Activated T-helper 17 cell treated with anti-CD3 and anti-CD28 coated beads, Interleukin-2, amount 50 U/mL, for 72 hours (primary cell): ENCODE data around the gene MYO15B. TPM values are rescaled to one million over a fixed set of nuclear protein-coding genes. Genes with fewer than 3 reads are reported as not detected.

Experiments used
- ATAC-seq: fragments of 150-1000 bp; cut with Tn5 transposase; replicated peaks from 2 replicates; pipeline ENCODE4 v1.10.0; 2021; ENCODE audit warnings: mild to moderate bottlenecking, moderate library complexity
- H3K27ac Mint-ChIP-seq: one replicate; pipeline ENCODE4 v1.8.0; 2022; ENCODE audit warnings: mixed read lengths
- H3K27me3 Mint-ChIP-seq: one replicate; pipeline ENCODE4 v1.8.0; 2022; ENCODE audit warnings: mixed read lengths
- H3K36me3 Mint-ChIP-seq: one replicate; pipeline ENCODE4 v1.8.0; 2022; ENCODE audit warnings: low read depth, mild to moderate bottlenecking, mixed read lengths
- H3K4me1 Mint-ChIP-seq: one replicate; pipeline ENCODE4 v1.8.0; 2022; ENCODE audit warnings: mixed read lengths
- H3K4me3 Mint-ChIP-seq: one replicate; pipeline ENCODE4 v1.8.0; 2022; ENCODE audit warnings: mild to moderate bottlenecking, mixed read lengths
- H3K9me3 Mint-ChIP-seq: one replicate; pipeline ENCODE4 v1.8.0; 2022; ENCODE audit warnings: mixed read lengths
- total RNA-seq, 2 donors: library from RNA; stranded (reverse); gene quantifications; one replicate each; pipeline ENCODE4 v1.2.3, GENCODE V29; 2022

The MYO15B gene
- total RNA-seq, 2 donors from 2014 or later, result 10.2 to 44.5 TPM

GRCh38 chr17:75638893-75639292 lies 51.3 kb downstream of the MYO15B start:
- Mint-ChIP-seq H3K4me1 (no peaks in the 10 kb centered on the region), H3K9me3 (no peaks in the 10 kb centered on the region), H3K27me3 (no peaks in the 10 kb centered on the region), H3K27ac (no peak overlapping the region), H3K36me3 (no peaks in the 10 kb centered on the region), H3K4me3 (no peak overlapping the region)
- no peak for ATAC-seq

GRCh38 chr17:75639327-75639726 lies 51.7 kb downstream of the MYO15B start:
- Mint-ChIP-seq H3K36me3 (no peaks in the 10 kb centered on the region), H3K27me3 (no peaks in the 10 kb centered on the region), H3K27ac (no peak overlapping the region), H3K9me3 (no peaks in the 10 kb centered on the region), H3K4me1 (no peaks in the 10 kb centered on the region), H3K4me3 (no peak overlapping the region)
- ATAC-seq, result no peak

- no peak for ATAC-seq
- H3K36me3 Mint-ChIP-seq, result no peaks in the 10 kb centered on the region
These were observed 52.4 kb downstream of the MYO15B start for GRCh38 chr17:75639771-75640555.

GRCh38 chr17:75640556-75641119 lies 53.0 kb downstream of the MYO15B start:
- H3K27ac Mint-ChIP-seq, result no peak overlapping the region
- no peaks in the 10 kb centered on the region for H3K36me3 Mint-ChIP-seq
- no peak for ATAC-seq
- no peaks in the 10 kb centered on the region for H3K27me3 Mint-ChIP-seq
- no peak overlapping the region for H3K4me3 Mint-ChIP-seq
- H3K9me3 Mint-ChIP-seq, result no peaks in the 10 kb centered on the region
- H3K4me1 Mint-ChIP-seq, result no peaks in the 10 kb centered on the region

More at GRCh38 chr17:75639771-75640555, 52.4 kb downstream of the MYO15B start:
- H3K27ac Mint-ChIP-seq, result no peak overlapping the region
- H3K4me1 Mint-ChIP-seq, result no peaks in the 10 kb centered on the region
- H3K27me3 Mint-ChIP-seq, result no peaks in the 10 kb centered on the region
- no peak overlapping the region for H3K4me3 Mint-ChIP-seq
- no peaks in the 10 kb centered on the region for H3K9me3 Mint-ChIP-seq

- no peak for ATAC-seq
- H3K27me3 Mint-ChIP-seq, result no peaks in the 10 kb centered on the region
- no peaks in the 10 kb centered on the region for H3K4me1 Mint-ChIP-seq
- H3K36me3 Mint-ChIP-seq, result no peaks in the 10 kb centered on the region
- H3K27ac Mint-ChIP-seq, result no peak overlapping the region
- no peaks in the 10 kb centered on the region for H3K9me3 Mint-ChIP-seq
- no peak overlapping the region for H3K4me3 Mint-ChIP-seq
These were observed 53.7 kb downstream of the MYO15B start for GRCh38 chr17:75641343-75641742.

- no peak for ATAC-seq
- no peak overlapping the region for H3K27ac Mint-ChIP-seq
These were observed 54.7 kb downstream of the MYO15B start for GRCh38 chr17:75642182-75642783.

GRCh38 chr17:75642784-75643642 lies 55.4 kb downstream of the MYO15B start:
- Mint-ChIP-seq H3K9me3 (no peaks in the 10 kb centered on the region), H3K36me3 (no peaks in the 10 kb centered on the region), H3K4me1 (no peaks in the 10 kb centered on the region), H3K27ac (no peak overlapping the region), H3K4me3 (no peak overlapping the region), H3K27me3 (no peaks in the 10 kb centered on the region)
- ATAC-seq, result no peak

More at GRCh38 chr17:75642182-75642783, 54.7 kb downstream of the MYO15B start:
- Mint-ChIP-seq H3K4me3 (no peak overlapping the region), H3K27me3 (no peaks in the 10 kb centered on the region), H3K9me3 (no peaks in the 10 kb centered on the region), H3K36me3 (no peaks in the 10 kb centered on the region), H3K4me1 (no peaks in the 10 kb centered on the region)

- Mint-ChIP-seq H3K4me3 (no peak overlapping the region), H3K27ac (no peak overlapping the region), H3K9me3 (no peaks in the 10 kb centered on the region), H3K36me3 (peaks cover under 1% of the 10 kb centered on the region), H3K27me3 (no peaks in the 10 kb centered on the region), H3K4me1 (no peaks in the 10 kb centered on the region)
- ATAC-seq, result no peak
These were observed 56.0 kb downstream of the MYO15B start for GRCh38 chr17:75643643-75644017.

- peaks cover 19% of the 10 kb centered on the region for H3K36me3 Mint-ChIP-seq
- no peaks in the 10 kb centered on the region for H3K27me3 Mint-ChIP-seq
- H3K4me1 Mint-ChIP-seq, result no peaks in the 10 kb centered on the region
- no peak overlapping the region for H3K4me3 Mint-ChIP-seq
- H3K9me3 Mint-ChIP-seq, result no peaks in the 10 kb centered on the region
- ATAC-seq, result no peak
- H3K27ac Mint-ChIP-seq, result peak overlapping the region; percentile 65
These were observed 57.9 kb downstream of the MYO15B start for GRCh38 chr17:75645501-75645888.

- no peaks in the 10 kb centered on the region for H3K4me1 Mint-ChIP-seq
- peaks cover 25% of the 10 kb centered on the region for H3K36me3 Mint-ChIP-seq
- H3K9me3 Mint-ChIP-seq, result no peaks in the 10 kb centered on the region
- H3K4me3 Mint-ChIP-seq, result no peak overlapping the region
- ATAC-seq, result peak; percentile 40
- peak overlapping the region; percentile 65 for H3K27ac Mint-ChIP-seq
- H3K27me3 Mint-ChIP-seq, result no peaks in the 10 kb centered on the region
These were observed 58.5 kb downstream of the MYO15B start for GRCh38 chr17:75645889-75646637.

- Mint-ChIP-seq H3K9me3 (no peaks in the 10 kb centered on the region), H3K27me3 (no peaks in the 10 kb centered on the region), H3K4me3 (no peak overlapping the region), H3K36me3 (peaks cover 30% of the 10 kb centered on the region), H3K27ac (no peak overlapping the region), H3K4me1 (no peaks in the 10 kb centered on the region)
- no peak for ATAC-seq
These were observed 59.0 kb downstream of the MYO15B start for GRCh38 chr17:75646638-75646992.

GRCh38 chr17:75647061-75647460 lies 59.5 kb downstream of the MYO15B start:
- H3K9me3 Mint-ChIP-seq, result no peaks in the 10 kb centered on the region
- no peaks in the 10 kb centered on the region for H3K27me3 Mint-ChIP-seq
- no peak overlapping the region for H3K4me3 Mint-ChIP-seq
- ATAC-seq, result no peak
- no peaks in the 10 kb centered on the region for H3K4me1 Mint-ChIP-seq
- no peak overlapping the region for H3K27ac Mint-ChIP-seq
- H3K36me3 Mint-ChIP-seq, result peaks cover 32% of the 10 kb centered on the region

- Mint-ChIP-seq H3K27ac (no peak overlapping the region), H3K4me3 (no peak overlapping the region), H3K4me1 (no peaks in the 10 kb centered on the region), H3K27me3 (no peaks in the 10 kb centered on the region), H3K36me3 (peaks cover 34% of the 10 kb centered on the region), H3K9me3 (no peaks in the 10 kb centered on the region)
- ATAC-seq, result no peak
These were observed 60.3 kb downstream of the MYO15B start for GRCh38 chr17:75647921-75648320.

GRCh38 chr17:75649687-75650086 lies 62.1 kb downstream of the MYO15B start:
- no peaks in the 10 kb centered on the region for H3K27me3 Mint-ChIP-seq
- peaks cover 45% of the 10 kb centered on the region for H3K36me3 Mint-ChIP-seq
- H3K4me1 Mint-ChIP-seq, result no peaks in the 10 kb centered on the region
- no peaks in the 10 kb centered on the region for H3K9me3 Mint-ChIP-seq
- ATAC-seq, result no peak
- no peak overlapping the region for H3K27ac Mint-ChIP-seq
- H3K4me3 Mint-ChIP-seq, result no peak overlapping the region
